ENCODE data around the gene SMIM1.
A peak's percentile ranks its signal among the peaks of the same experiment; 100 is the strongest.

SMIM1 gene

GRCh38 chr1:3787349-3787715, 14.8 kb downstream of the SMIM1 start:
- Histone ChIP-seq H3K27ac (ENCODE audit: low read depth, low read length) (no peak overlapping the region), H3K27me3 (ENCODE audit: insufficient read depth, low read length) (no peaks in the 10 kb centered on the region), H3K79me2 (ENCODE audit: control insufficient read depth, insufficient read depth, low read length, unreplicated experiment) (peaks cover 46% of the 10 kb centered on the region), H3K4me3 (ENCODE audit: low read depth, low read length) (no peak overlapping the region), H3K4me1 (ENCODE audit: control insufficient read depth, insufficient read depth, low read length, unreplicated experiment) (no peaks in the 10 kb centered on the region), H3K36me3 (ENCODE audit: insufficient read depth, low read length) (0 out of 2 replicates have a peak, but pooled peaks cover 2% of the 10 kb centered on the region), H2AFZ (ENCODE audit: low read length, unreplicated experiment) (no peak overlapping the region)

- Histone ChIP-seq H3K4me1 (ENCODE audit: control insufficient read depth, insufficient read depth, low read length, unreplicated experiment) (no peaks in the 10 kb centered on the region), H2AFZ (ENCODE audit: low read length, unreplicated experiment) (no peak overlapping the region), H3K4me3 (ENCODE audit: low read depth, low read length) (no peak overlapping the region), H3K27me3 (ENCODE audit: insufficient read depth, low read length) (no peaks in the 10 kb centered on the region), H3K79me2 (ENCODE audit: control insufficient read depth, insufficient read depth, low read length, unreplicated experiment) (peaks cover 52% of the 10 kb centered on the region), H3K36me3 (ENCODE audit: insufficient read depth, low read length) (0 out of 2 replicates have a peak, but pooled peaks cover 2% of the 10 kb centered on the region), H3K27ac (ENCODE audit: low read depth, low read length) (no peak overlapping the region)
These were observed 15.4 kb downstream of the SMIM1 start for GRCh38 chr1:3787745-3788605.

GRCh38 chr1:3788756-3789420, 16.3 kb downstream of the SMIM1 start:
- H3K36me3 ChIP-seq (ENCODE audit: insufficient read depth, low read length), result 0 out of 2 replicates have a peak, but pooled peaks cover 2% of the 10 kb centered on the region
- H3K4me1 ChIP-seq (ENCODE audit: control insufficient read depth, insufficient read depth, low read length, unreplicated experiment), result peaks cover 5% of the 10 kb centered on the region
- no peak overlapping the region for H3K4me3 ChIP-seq (ENCODE audit: low read depth, low read length)
- H3K27me3 ChIP-seq (ENCODE audit: insufficient read depth, low read length), result no peaks in the 10 kb centered on the region
- no peak overlapping the region for H3K27ac ChIP-seq (ENCODE audit: low read depth, low read length)
- H2AFZ ChIP-seq (ENCODE audit: low read length, unreplicated experiment), result no peak overlapping the region
- H3K79me2 ChIP-seq (ENCODE audit: control insufficient read depth, insufficient read depth, low read length, unreplicated experiment), result peaks cover 61% of the 10 kb centered on the region

- peaks cover 68% of the 10 kb centered on the region for H3K79me2 ChIP-seq (ENCODE audit: control insufficient read depth, insufficient read depth, low read length, unreplicated experiment)
- H2AFZ ChIP-seq (ENCODE audit: low read length, unreplicated experiment), result no peak overlapping the region
- 0 out of 2 replicates have a peak, but pooled peaks cover 2% of the 10 kb centered on the region for H3K36me3 ChIP-seq (ENCODE audit: insufficient read depth, low read length)
- H3K4me3 ChIP-seq (ENCODE audit: low read depth, low read length), result no peak overlapping the region
- no peak overlapping the region for H3K27ac ChIP-seq (ENCODE audit: low read depth, low read length)
- H3K27me3 ChIP-seq (ENCODE audit: insufficient read depth, low read length), result no peaks in the 10 kb centered on the region
- H3K4me1 ChIP-seq (ENCODE audit: control insufficient read depth, insufficient read depth, low read length, unreplicated experiment), result peaks cover 5% of the 10 kb centered on the region
These were observed 17.1 kb downstream of the SMIM1 start for GRCh38 chr1:3789421-3790300.

- no peak overlapping the region for H3K4me3 ChIP-seq (ENCODE audit: low read depth, low read length)
- H3K79me2 ChIP-seq (ENCODE audit: control insufficient read depth, insufficient read depth, low read length, unreplicated experiment), result peaks cover 76% of the 10 kb centered on the region
- H3K4me1 ChIP-seq (ENCODE audit: control insufficient read depth, insufficient read depth, low read length, unreplicated experiment), result peaks cover 5% of the 10 kb centered on the region
- H3K36me3 ChIP-seq (ENCODE audit: insufficient read depth, low read length), result 0 out of 2 replicates have a peak, but pooled peaks cover under 1% of the 10 kb centered on the region
- no peak overlapping the region for H2AFZ ChIP-seq (ENCODE audit: low read length, unreplicated experiment)
- no peaks in the 10 kb centered on the region for H3K27me3 ChIP-seq (ENCODE audit: insufficient read depth, low read length)
- no peak overlapping the region for H3K27ac ChIP-seq (ENCODE audit: low read depth, low read length)
These were observed 18.0 kb downstream of the SMIM1 start for GRCh38 chr1:3790500-3790923.

GRCh38 chr1:3790952-3791351, 18.4 kb downstream of the SMIM1 start:
- H3K36me3 ChIP-seq (ENCODE audit: insufficient read depth, low read length), result no peaks in the 10 kb centered on the region
- no peak overlapping the region for H3K4me3 ChIP-seq (ENCODE audit: low read depth, low read length)
- no peak overlapping the region for H3K27ac ChIP-seq (ENCODE audit: low read depth, low read length)
- peaks cover 5% of the 10 kb centered on the region for H3K4me1 ChIP-seq (ENCODE audit: control insufficient read depth, insufficient read depth, low read length, unreplicated experiment)
- H3K79me2 ChIP-seq (ENCODE audit: control insufficient read depth, insufficient read depth, low read length, unreplicated experiment), result peaks cover 81% of the 10 kb centered on the region
- no peak overlapping the region for H2AFZ ChIP-seq (ENCODE audit: low read length, unreplicated experiment)
- no peaks in the 10 kb centered on the region for H3K27me3 ChIP-seq (ENCODE audit: insufficient read depth, low read length)

GRCh38 chr1:3795453-3796214, 23.1 kb downstream of the SMIM1 start:
- H3K4me1 ChIP-seq (ENCODE audit: control insufficient read depth, insufficient read depth, low read length, unreplicated experiment), result peaks cover 5% of the 10 kb centered on the region
- H2AFZ ChIP-seq (ENCODE audit: low read length, unreplicated experiment), result peak overlapping the region; percentile 91
- H3K4me3 ChIP-seq (ENCODE audit: low read depth, low read length), result peak overlapping the region; percentile 90
- no peaks in the 10 kb centered on the region for H3K36me3 ChIP-seq (ENCODE audit: insufficient read depth, low read length)
- peaks cover 53% of the 10 kb centered on the region for H3K79me2 ChIP-seq (ENCODE audit: control insufficient read depth, insufficient read depth, low read length, unreplicated experiment)
- no peaks in the 10 kb centered on the region for H3K27me3 ChIP-seq (ENCODE audit: insufficient read depth, low read length)
- H3K27ac ChIP-seq (ENCODE audit: low read depth, low read length), result no peak overlapping the region

- Histone ChIP-seq H3K36me3 (ENCODE audit: insufficient read depth, low read length) (no peaks in the 10 kb centered on the region), H3K79me2 (ENCODE audit: control insufficient read depth, insufficient read depth, low read length, unreplicated experiment) (peaks cover 46% of the 10 kb centered on the region), H3K4me1 (ENCODE audit: control insufficient read depth, insufficient read depth, low read length, unreplicated experiment) (peaks cover 5% of the 10 kb centered on the region), H2AFZ (ENCODE audit: low read length, unreplicated experiment) (peak within 1 kb of the TSS; percentile 99), H3K27ac (ENCODE audit: low read depth, low read length) (no peak within 1 kb of the TSS), H3K27me3 (ENCODE audit: insufficient read depth, low read length) (no peaks in the 10 kb centered on the region), H3K4me3 (ENCODE audit: low read depth, low read length) (peak within 1 kb of the TSS; percentile 90)
These were observed 23.9 kb downstream of the SMIM1 start, which contains the start of gene LRRC47 for GRCh38 chr1:3796215-3797061. TSS of gene LRRC47 (minus strand) at chr1:3796498. CDS start at chr1:3796476, 22 bp downstream.

GRCh38 chr1:3799976-3800685, 27.6 kb downstream of the SMIM1 start:
- H3K4me1 ChIP-seq (ENCODE audit: control insufficient read depth, insufficient read depth, low read length, unreplicated experiment), result no peaks in the 10 kb centered on the region
- H3K27ac ChIP-seq (ENCODE audit: low read depth, low read length), result no peak overlapping the region
- no peak overlapping the region for H3K4me3 ChIP-seq (ENCODE audit: low read depth, low read length)
- H2AFZ ChIP-seq (ENCODE audit: low read length, unreplicated experiment), result no peak overlapping the region
- peaks cover 14% of the 10 kb centered on the region for H3K79me2 ChIP-seq (ENCODE audit: control insufficient read depth, insufficient read depth, low read length, unreplicated experiment)
- peaks cover 16% of the 10 kb centered on the region; the same call in 1 of the 2 replicates for H3K27me3 ChIP-seq (ENCODE audit: insufficient read depth, low read length)
- H3K36me3 ChIP-seq (ENCODE audit: insufficient read depth, low read length), result no peaks in the 10 kb centered on the region

Measured in ACC112 (cell line).